Measurements from ENCODE around the gene TMEFF2. TPM values are rescaled to one million over a fixed set of nuclear protein-coding genes. Genes with fewer than 3 reads are reported as not detected.

The TMEFF2 gene
- total RNA-seq, 2 donors from 2014 or later, result 0.09 TPM; not detected in 1

DNA sequence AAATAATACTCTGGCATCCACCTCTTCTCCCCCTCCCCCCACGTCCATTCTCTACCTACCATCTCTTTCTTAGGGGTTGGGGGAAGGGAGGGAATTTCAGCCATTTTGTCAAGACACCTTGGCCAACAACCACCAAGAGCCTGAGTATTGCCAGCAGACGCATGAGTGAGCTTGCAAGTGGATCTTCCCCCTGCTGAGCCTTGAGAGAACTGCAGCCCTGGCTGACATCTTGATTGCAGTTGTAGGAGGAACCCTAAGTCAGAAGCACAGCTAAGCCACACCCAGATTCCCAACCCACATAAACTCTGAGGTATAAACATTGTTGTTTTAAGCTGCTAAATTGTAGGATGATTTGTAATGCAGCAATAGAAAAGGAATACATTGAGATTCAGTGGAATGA lies 165.6 kb downstream of the TMEFF2 start:
- WGBS, 2 experiments (ENCODE audit: insufficient coverage in 1 of 2, insufficient read length in 1 of 2), result 78 to 100% methylated on average over 1 of the region's 2 CpGs
- TF ChIP-seq CTCF (conservative IDR thresholded peaks at IDR 0.05), result peak; percentile 76
- no peaks in the 10 kb centered on the region for H3K36me3 ChIP-seq (ENCODE audit: control insufficient read depth, insufficient read depth, low read length)
- Mint-ChIP-seq H3K4me3 (no peak overlapping the region), H3K27me3 (ENCODE audit: insufficient read depth) (no peaks in the 10 kb centered on the region), H3K9me3 (no peaks in the 10 kb centered on the region), H3K27ac (no peak overlapping the region), H3K4me1 (peaks cover 4% of the 10 kb centered on the region), H3K36me3 (ENCODE audit: low read depth) (no peaks in the 10 kb centered on the region)
- H3K4me3 ChIP-seq (ENCODE audit: low read length), result no peak overlapping the region
- H3K9ac ChIP-seq (ENCODE audit: extremely low read depth, low read length, poor library complexity, severe bottlenecking), result no peak overlapping the region
- no peaks in the 10 kb centered on the region for H3K4me1 ChIP-seq (ENCODE audit: control insufficient read depth, insufficient read depth, low read length)
- DNase-seq, result peak; percentile 89
- H3K9me3 ChIP-seq (ENCODE audit: control insufficient read depth, low read length), result no peaks in the 10 kb centered on the region
- H3K27me3 ChIP-seq (ENCODE audit: control insufficient read depth, insufficient read depth, low read length, poor library complexity, severe bottlenecking), result no peaks in the 10 kb centered on the region
- H3K27ac ChIP-seq (ENCODE audit: low read depth, low read length), result no peak overlapping the region

- Histone ChIP-seq H3K27me3 (ENCODE audit: control insufficient read depth, insufficient read depth, low read length, poor library complexity, severe bottlenecking) (peaks cover 14% of the 10 kb centered on the region), H3K27ac (ENCODE audit: low read depth, low read length) (peak overlapping the region; percentile 15), H3K36me3 (ENCODE audit: control insufficient read depth, insufficient read depth, low read length) (no peaks in the 10 kb centered on the region), H3K9me3 (ENCODE audit: control insufficient read depth, low read length) (no peaks in the 10 kb centered on the region), H3K4me1 (ENCODE audit: control insufficient read depth, insufficient read depth, low read length) (no peaks in the 10 kb centered on the region), H3K4me3 (ENCODE audit: low read length) (no peak overlapping the region), H3K9ac (ENCODE audit: extremely low read depth, low read length, poor library complexity, severe bottlenecking) (no peak overlapping the region)
- no peak for DNase-seq
- Mint-ChIP-seq H3K4me3 (no peak overlapping the region), H3K4me1 (peaks cover 4% of the 10 kb centered on the region), H3K9me3 (no peaks in the 10 kb centered on the region), H3K27ac (no peak overlapping the region), H3K27me3 (ENCODE audit: insufficient read depth) (peaks cover 10% of the 10 kb centered on the region), H3K36me3 (ENCODE audit: low read depth) (no peaks in the 10 kb centered on the region)
- 80 to 90% methylated on average over 1 of the region's 1 CpG for WGBS, 2 experiments (ENCODE audit: insufficient coverage in 1 of 2, insufficient read length in 1 of 2)
- TF ChIP-seq CTCF (conservative IDR thresholded peaks at IDR 0.05), result no peak
These were observed 168.0 kb downstream of the TMEFF2 start for GRCh38 chr2:192026825-192027120.

GRCh38 chr2:192026059-192026824 lies 168.5 kb downstream of the TMEFF2 start:
- no peaks in the 10 kb centered on the region for H3K36me3 ChIP-seq (ENCODE audit: control insufficient read depth, insufficient read depth, low read length)
- H3K4me3 ChIP-seq (ENCODE audit: low read length), result no peak overlapping the region
- no peaks in the 10 kb centered on the region for H3K4me1 ChIP-seq (ENCODE audit: control insufficient read depth, insufficient read depth, low read length)
- TF ChIP-seq CTCF (conservative IDR thresholded peaks at IDR 0.05), result no peak
- WGBS, 2 experiments (ENCODE audit: insufficient coverage in 1 of 2, insufficient read length in 1 of 2), result 85 to 91% methylated on average over 3 to 7 of the region's 7 CpGs
- Mint-ChIP-seq H3K36me3 (ENCODE audit: low read depth) (no peaks in the 10 kb centered on the region), H3K27me3 (ENCODE audit: insufficient read depth) (peaks cover 15% of the 10 kb centered on the region), H3K4me3 (no peak overlapping the region), H3K9me3 (no peaks in the 10 kb centered on the region), H3K4me1 (peaks cover 4% of the 10 kb centered on the region), H3K27ac (no peak overlapping the region)
- H3K27ac ChIP-seq (ENCODE audit: low read depth, low read length), result peak overlapping the region; percentile 15
- H3K27me3 ChIP-seq (ENCODE audit: control insufficient read depth, insufficient read depth, low read length, poor library complexity, severe bottlenecking), result peaks cover 20% of the 10 kb centered on the region
- H3K9me3 ChIP-seq (ENCODE audit: control insufficient read depth, low read length), result no peaks in the 10 kb centered on the region
- no peak for DNase-seq
- H3K9ac ChIP-seq (ENCODE audit: extremely low read depth, low read length, poor library complexity, severe bottlenecking), result no peak overlapping the region
